Right hindlimb (tissue), 1 donor: ENCODE measurements around the gene KRTAP21-3.
"Not testable (repeated sequence)": the region's sequence is repeated elsewhere in the genome, so short reads cannot be mapped to it uniquely, and the experiment has no call there.

ENCODE experiments used
- DNase-seq: peaks from one replicate; pipeline ENCODE4 v3.0.0-alpha.2; 2018

The KRTAP21-3 gene, protein sequence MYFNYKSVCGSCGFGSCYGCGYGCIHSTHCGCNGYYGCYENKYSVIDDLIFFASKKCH

GRCh38 chr21:30718239-30718909 lies at the start of gene KRTAP21-3:
KRTAP21-3 (minus strand) TSS chr21:30718777; CDS start chr21:30718759, 18 bp downstream.
- DNase-seq = no peak

GRCh38 chr21:30760776-30761175 lies 42.2 kb upstream of the KRTAP21-3 start:
- DNase-seq = no peak

GRCh38 chr21:30758306-30758705 lies 39.7 kb upstream of the KRTAP21-3 start:
- DNase-seq = no peak

DNA sequence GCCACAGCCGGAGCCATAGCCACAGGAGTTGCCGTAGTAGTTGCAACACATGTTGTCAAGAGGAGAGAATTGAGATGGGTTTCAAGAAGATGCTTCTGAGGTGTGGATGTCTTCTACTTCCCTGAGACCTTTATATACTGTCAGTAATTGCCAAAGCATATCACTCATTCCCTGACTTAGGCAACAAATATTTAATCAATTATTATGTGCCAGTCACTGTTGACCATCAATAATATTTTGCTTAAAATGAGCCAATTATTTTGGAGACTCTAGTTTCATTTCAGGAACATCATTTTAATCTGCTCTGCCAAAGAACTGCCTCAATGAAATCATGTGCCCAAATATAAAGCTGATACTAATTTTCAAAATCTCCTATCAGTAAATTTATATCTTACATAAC lies 36.8 kb upstream of the KRTAP21-3 start, which contains the start of gene KRTAP21-1:
Gene KRTAP21-1 (minus strand): TSS at position 101 of the 400 bp plus-strand sequence. CDS start 50 bp downstream, at position 51.
- DNase-seq = not testable (repeated sequence)

DNA sequence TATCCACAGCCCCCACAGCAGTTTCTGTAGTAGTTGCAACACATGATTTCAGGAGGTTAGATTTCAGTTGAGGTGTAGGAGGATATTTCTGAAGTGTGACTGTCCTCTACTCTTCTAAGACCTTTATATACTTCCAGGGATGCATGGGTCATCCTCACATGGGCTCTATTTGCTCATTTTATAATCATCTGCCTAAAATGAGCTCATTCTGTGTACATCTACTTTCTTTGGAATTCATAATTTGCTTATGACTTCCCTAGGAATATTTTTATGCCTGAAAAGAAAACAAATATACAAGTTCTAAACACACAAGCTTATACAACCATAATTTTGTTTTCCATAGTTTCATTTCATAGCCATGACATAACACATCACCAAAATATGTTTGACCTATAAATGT lies 28.6 kb upstream of the KRTAP21-3 start, which contains the start of gene KRTAP21-2:
Gene KRTAP21-2 (minus strand): TSS at position 101 of the 400 bp plus-strand sequence. CDS start 57 bp downstream, at position 44.
- DNase-seq = no peak

DNA sequence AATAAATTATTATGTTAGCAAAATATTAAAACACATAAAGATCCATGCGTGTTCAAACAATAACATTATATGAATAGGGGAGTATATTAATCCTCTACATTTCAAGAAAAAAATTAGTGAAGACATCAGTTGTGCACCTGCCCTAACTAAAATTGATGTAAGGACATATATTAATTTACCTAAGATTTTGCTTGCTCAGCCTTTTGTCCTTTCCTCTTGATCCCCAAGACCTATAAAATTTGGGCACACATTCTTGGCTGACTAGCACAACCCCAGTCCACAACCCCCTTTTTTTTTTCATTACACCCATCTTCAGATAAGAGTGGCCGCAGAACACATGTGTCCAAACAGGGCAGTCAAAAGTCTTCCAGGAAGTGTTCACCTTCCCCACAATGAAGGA lies 21.9 kb upstream of the KRTAP21-3 start:
- no peak for DNase-seq

GRCh38 chr21:30733026-30733425 lies 14.4 kb upstream of the KRTAP21-3 start:
- DNase-seq = no peak

- no peak for DNase-seq
Observed at GRCh38 chr21:30726726-30727125, 8.1 kb upstream of the KRTAP21-3 start.

GRCh38 chr21:30719401-30719800 lies 824 bp upstream of the KRTAP21-3 start:
- no peak for DNase-seq

GRCh38 chr21:30717105-30717504 lies 1.5 kb downstream of the KRTAP21-3 start:
- no peak for DNase-seq

GRCh38 chr21:30714946-30715345 lies 3.6 kb downstream of the KRTAP21-3 start:
- DNase-seq = no peak

DNA sequence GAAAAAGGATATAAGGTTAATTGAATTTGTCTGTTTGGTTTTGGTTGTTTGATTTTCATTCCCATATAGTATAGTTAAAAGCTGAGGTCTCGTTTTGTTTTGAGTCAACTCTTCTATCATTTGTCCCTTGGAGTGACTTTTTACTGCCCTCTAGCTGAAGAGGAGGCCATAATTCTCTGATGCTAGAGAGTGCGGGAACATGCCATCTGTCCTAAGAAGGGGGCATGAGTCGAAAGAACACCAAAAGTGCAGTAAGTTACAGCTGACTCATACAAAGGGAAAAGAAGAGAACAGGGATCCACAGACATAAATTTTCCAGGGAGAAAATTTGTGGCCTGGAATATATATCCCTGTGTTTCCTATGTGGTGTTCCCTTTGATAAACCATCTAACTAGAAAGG lies 4.1 kb downstream of the KRTAP21-3 start:
- DNase-seq = no peak

- no peak for DNase-seq
Observed at GRCh38 chr21:30713766-30714165, 4.8 kb downstream of the KRTAP21-3 start.

- DNase-seq = no peak
Observed at GRCh38 chr21:30710499-30710898, 8.1 kb downstream of the KRTAP21-3 start.

DNA sequence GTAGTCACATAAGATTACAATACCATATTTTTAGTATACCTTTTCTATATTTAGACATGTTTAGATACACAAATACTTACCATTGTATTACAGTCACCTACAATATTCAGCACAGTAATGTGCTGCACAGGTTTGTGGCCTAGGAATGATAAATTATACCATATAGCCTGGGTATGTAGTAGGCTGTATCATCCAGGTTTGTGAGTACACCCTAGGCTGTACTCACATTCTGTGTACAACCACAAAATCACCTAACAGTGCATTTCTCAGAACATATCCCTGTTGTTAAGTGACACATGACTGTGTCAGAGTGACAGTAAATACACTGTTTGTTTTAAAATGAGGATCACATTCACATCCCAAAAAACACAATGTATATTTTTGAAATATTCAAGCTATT lies 11.2 kb downstream of the KRTAP21-3 start:
- DNase-seq = no peak

DNA sequence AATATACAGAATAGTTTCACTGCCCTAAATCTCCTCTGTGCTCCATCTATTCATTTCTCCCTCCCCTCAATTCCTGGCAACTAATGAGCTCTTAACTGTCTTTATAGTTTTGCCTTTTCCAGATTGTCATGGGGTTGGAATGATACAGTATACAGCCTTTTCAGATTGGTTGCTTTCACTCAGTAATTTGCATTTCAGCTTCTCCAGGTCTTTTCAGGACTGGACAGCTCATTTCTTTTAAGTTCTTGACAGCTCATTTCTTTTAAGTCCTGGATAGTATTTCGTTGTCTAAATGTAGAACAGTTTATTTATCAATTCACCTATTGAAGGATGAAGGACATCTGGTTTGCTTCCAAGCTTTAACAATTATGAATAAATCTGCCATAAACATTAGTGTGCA lies 22.6 kb downstream of the KRTAP21-3 start:
- DNase-seq = no peak

DNA sequence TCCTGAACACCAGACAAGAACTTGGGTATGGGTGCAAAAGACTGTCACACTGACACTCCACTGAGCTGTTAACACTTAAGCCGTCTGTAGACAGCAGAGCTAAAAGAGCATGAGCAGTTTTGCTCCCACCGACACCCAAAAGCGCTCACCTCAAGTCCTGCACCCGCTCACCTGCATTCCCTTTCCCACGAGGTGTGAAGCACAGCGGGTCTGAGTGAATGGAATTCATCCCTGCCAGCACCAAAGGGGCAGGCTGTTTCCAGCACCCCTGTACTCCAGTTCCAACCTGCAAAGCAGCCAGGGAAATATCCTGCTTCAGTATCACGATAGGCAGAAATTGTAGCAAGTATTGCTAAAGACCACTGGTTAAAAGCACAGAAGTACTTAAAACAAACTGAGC lies 28.8 kb downstream of the KRTAP21-3 start:
- DNase-seq = no peak

GRCh38 chr21:30684506-30684905 lies 34.1 kb downstream of the KRTAP21-3 start:
- no peak for DNase-seq

DNA sequence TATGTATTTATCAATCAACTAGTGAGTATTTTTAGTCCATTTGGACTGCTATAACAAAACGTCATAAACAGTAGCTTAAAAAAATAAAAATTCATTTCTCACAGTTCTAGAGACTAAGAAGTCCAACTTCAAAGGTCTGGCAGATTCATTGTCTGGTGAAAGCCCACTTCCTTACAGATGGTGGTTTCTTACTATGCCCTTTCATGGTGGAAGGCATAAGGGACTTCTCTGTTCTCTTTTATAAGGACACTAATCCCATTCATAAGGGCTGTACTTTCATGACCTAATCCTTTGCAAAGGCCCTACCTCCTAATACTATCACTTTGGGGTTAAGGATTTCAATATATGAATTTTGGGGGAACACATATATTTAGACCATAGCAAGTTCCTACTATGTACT lies 38.0 kb downstream of the KRTAP21-3 start:
- no peak for DNase-seq

- no peak for DNase-seq
Observed at GRCh38 chr21:30676737-30677136, 41.8 kb downstream of the KRTAP21-3 start.

- no peak for DNase-seq
Observed at GRCh38 chr21:30674312-30674711, 44.3 kb downstream of the KRTAP21-3 start.

GRCh38 chr21:30672985-30673650 lies 45.5 kb downstream of the KRTAP21-3 start:
- DNase-seq = no peak

DNA sequence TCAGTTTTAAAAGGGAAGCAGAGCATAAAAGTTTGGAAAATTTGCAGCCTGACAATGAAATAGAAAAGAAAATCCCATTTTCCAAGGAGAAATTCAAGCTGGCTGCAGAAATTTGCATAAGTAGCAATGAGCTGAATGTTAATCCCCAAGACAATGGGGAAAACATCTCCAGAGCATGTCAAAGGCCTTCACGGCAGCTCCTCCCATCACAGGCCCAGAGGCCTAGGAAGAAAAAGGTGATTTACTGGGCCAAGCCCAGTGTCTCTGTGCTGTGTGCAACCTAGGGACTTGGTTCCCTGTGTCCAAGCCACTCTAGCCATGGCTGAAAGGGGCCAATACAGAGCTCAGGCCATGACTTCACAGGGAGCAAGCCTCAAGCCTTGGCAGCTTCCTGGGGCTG lies 49.8 kb downstream of the KRTAP21-3 start:
- no peak for DNase-seq
